SK-N-SH treated with all-trans-retinoic acid at 6 μM for 48 hours (cell line): Measurements from ENCODE around the gene COL6A5.

ENCODE experiments used
- ATAC-seq: fragments of 200-7000 bp; cut with Tn5 transposase; 3 replicates; pipeline ENCODE4 v1.9.1; 2020; ENCODE audit warnings: mild to moderate bottlenecking, moderate library complexity
- ARNTL ChIP-seq: fragments of 450-650 bp; formaldehyde crosslinking; IDR thresholded peaks from 2 replicates; pipeline ENCODE4 v1.5.0; 2020; ENCODE audit warnings: low read depth, mild to moderate bottlenecking, moderate library complexity, borderline replicate concordance
- BACH2 ChIP-seq: fragments of 250-450 bp; sonication (Bioruptor Pico); IDR thresholded peaks from 2 replicates; pipeline ENCODE4 v1.9.0; 2021; ENCODE audit warnings: mild to moderate bottlenecking, borderline replicate concordance
- CSDC2 ChIP-seq: fragments of 250-450 bp; sonication (Bioruptor Pico); IDR thresholded peaks from 2 replicates; pipeline ENCODE4 v1.5.0; 2020; ENCODE audit warnings: mild to moderate bottlenecking, moderate library complexity
- ESRRG ChIP-seq: fragments of 250-450 bp; sonication (Bioruptor Pico); IDR thresholded peaks from 2 replicates; pipeline ENCODE4 v1.6.1; 2021; ENCODE audit warnings: mild to moderate bottlenecking
- GLIS3 ChIP-seq: fragments of 250-450 bp; sonication (Bioruptor Pico); IDR thresholded peaks from 2 replicates; pipeline ENCODE4 v1.5.0; 2020; ENCODE audit warnings: mild to moderate bottlenecking, moderate library complexity
- OSR1 ChIP-seq: fragments of 250-450 bp; sonication (Bioruptor Pico); IDR thresholded peaks from 2 replicates; pipeline ENCODE4 v1.8.0; 2022; ENCODE audit warnings: moderate library complexity, mild to moderate bottlenecking, inconsistent platforms
- PPARA ChIP-seq: fragments of 250-450 bp; sonication (Bioruptor Pico); IDR thresholded peaks from 2 replicates; pipeline ENCODE4 v1.5.0; 2020; ENCODE audit warnings: mild to moderate bottlenecking, borderline replicate concordance
- RARB ChIP-seq: fragments of 250-450 bp; sonication (Bioruptor Pico); IDR thresholded peaks from 2 replicates; pipeline ENCODE4 v1.8.0; 2021; ENCODE audit warnings: mild to moderate bottlenecking, moderate library complexity
- SNAI2 ChIP-seq: fragments of 250-450 bp; sonication (Bioruptor Pico); IDR thresholded peaks from 2 replicates; pipeline ENCODE4 v1.5.0; 2020; ENCODE audit warnings: mild to moderate bottlenecking, moderate library complexity
- TCF4 ChIP-seq: fragments of 250-450 bp; sonication (Bioruptor Pico); IDR thresholded peaks from 2 replicates; pipeline ENCODE4 v1.8.0; 2021; ENCODE audit warnings: mild to moderate bottlenecking, moderate library complexity, borderline replicate concordance
- TOX ChIP-seq: fragments of 250-450 bp; sonication (Bioruptor Pico); IDR thresholded peaks from 2 replicates; pipeline ENCODE4 v1.8.0; 2021; ENCODE audit warnings: mild to moderate bottlenecking, moderate library complexity, borderline replicate concordance
- ZFP3 ChIP-seq: fragments of 250-450 bp; sonication (Bioruptor Pico); IDR thresholded peaks from 2 replicates; pipeline ENCODE4 v1.5.0; 2020; ENCODE audit warnings: mild to moderate bottlenecking, moderate library complexity
- ZFP30 ChIP-seq: fragments of 450-650 bp; formaldehyde crosslinking; IDR thresholded peaks from 2 replicates; pipeline ENCODE4 v1.5.0; 2022; ENCODE audit warnings: mild to moderate bottlenecking, moderate library complexity
- ZNF565 ChIP-seq: fragments of 450-650 bp; formaldehyde crosslinking; conservative IDR thresholded peaks from 2 replicates; pipeline ENCODE4 v1.5.0; 2020; ENCODE audit warnings: low read depth, mild to moderate bottlenecking, moderate library complexity
- ZNF70 ChIP-seq: fragments of 450-650 bp; formaldehyde crosslinking; IDR thresholded peaks from 2 replicates; pipeline ENCODE4 v1.5.0; 2020; ENCODE audit warnings: mild to moderate bottlenecking, moderate library complexity
- ZNF8 ChIP-seq: fragments of 450-650 bp; formaldehyde crosslinking; IDR thresholded peaks from 2 replicates; pipeline ENCODE4 v1.5.0; 2020; ENCODE audit warnings: mild to moderate bottlenecking, moderate library complexity
- TF ChIP-seq, protein P1 (sequence below): fragments of 250-450 bp; sonication (Bioruptor Pico); IDR thresholded peaks from 2 replicates; pipeline ENCODE4 v1.5.1; 2021; ENCODE audit warnings: mild to moderate bottlenecking, moderate library complexity
- TF ChIP-seq, protein P2 (sequence below): fragments of 250-450 bp; sonication (Bioruptor Pico); IDR thresholded peaks from 2 replicates; pipeline ENCODE4 v1.8.0; 2020; ENCODE audit warnings: mild to moderate bottlenecking, moderate library complexity, borderline replicate concordance
- TF ChIP-seq, protein P3 (sequence below): fragments of 250-450 bp; sonication (Bioruptor Pico); IDR thresholded peaks from 2 replicates; pipeline ENCODE4 v1.5.0; 2020; ENCODE audit warnings: mild to moderate bottlenecking, moderate library complexity
- TF ChIP-seq, protein P4 (sequence below): fragments of 250-450 bp; sonication (Bioruptor Pico); IDR thresholded peaks from 2 replicates; pipeline ENCODE4 v1.8.0; 2021; ENCODE audit warnings: low read depth, mild to moderate bottlenecking, moderate library complexity, borderline replicate concordance
- TF ChIP-seq, protein P5 (sequence below): fragments of 250-450 bp; sonication (Bioruptor Pico); IDR thresholded peaks from 2 replicates; pipeline ENCODE4 v1.5.1; 2020; ENCODE audit warnings: low read depth, mild to moderate bottlenecking, moderate library complexity

COL6A5 gene

DNA sequence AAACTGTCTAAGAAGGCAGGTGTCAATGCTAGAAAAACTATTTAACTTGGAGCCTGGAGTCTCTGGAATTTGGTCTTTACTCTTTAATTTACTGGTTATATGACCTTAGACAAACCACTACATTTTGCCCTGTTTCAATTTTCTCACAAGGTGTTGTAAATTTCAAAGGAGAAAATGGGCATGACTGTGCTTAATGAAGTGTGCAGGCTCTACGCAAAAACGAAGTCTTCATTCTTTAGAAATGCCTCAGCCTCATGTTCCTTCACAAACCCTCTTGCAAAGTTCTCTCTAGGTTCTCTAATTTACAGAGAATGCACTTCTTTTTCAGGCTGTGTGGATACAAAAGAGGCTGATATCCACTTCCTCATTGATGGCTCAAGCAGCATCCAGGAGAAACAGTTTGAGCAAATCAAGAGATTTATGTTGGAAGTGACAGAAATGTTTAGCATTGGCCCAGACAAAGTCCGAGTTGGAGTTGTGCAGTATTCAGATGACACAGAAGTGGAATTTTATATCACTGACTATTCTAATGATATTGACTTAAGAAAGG lies 39.1 kb downstream of the COL6A5 start:
- ATAC-seq, result no peak
- TF ChIP-seq SNAI2 (CRISPR knock-in tag) (no peak), ZNF8 (CRISPR knock-in tag) (no peak), ZNF565 (CRISPR knock-in tag) (no peak), TCF4 (no peak), ZFP3 (CRISPR knock-in tag) (no peak), OSR1 (CRISPR knock-in tag) (no peak), TOX (no peak), RARB (no peak), ZNF70 (no peak), CSDC2 (no peak), BACH2 (no peak), ESRRG (CRISPR knock-in tag) (no peak), ARNTL (CRISPR knock-in tag) (no peak), GLIS3 (CRISPR knock-in tag) (no peak)
- TF ChIP-seq, protein P1, sequence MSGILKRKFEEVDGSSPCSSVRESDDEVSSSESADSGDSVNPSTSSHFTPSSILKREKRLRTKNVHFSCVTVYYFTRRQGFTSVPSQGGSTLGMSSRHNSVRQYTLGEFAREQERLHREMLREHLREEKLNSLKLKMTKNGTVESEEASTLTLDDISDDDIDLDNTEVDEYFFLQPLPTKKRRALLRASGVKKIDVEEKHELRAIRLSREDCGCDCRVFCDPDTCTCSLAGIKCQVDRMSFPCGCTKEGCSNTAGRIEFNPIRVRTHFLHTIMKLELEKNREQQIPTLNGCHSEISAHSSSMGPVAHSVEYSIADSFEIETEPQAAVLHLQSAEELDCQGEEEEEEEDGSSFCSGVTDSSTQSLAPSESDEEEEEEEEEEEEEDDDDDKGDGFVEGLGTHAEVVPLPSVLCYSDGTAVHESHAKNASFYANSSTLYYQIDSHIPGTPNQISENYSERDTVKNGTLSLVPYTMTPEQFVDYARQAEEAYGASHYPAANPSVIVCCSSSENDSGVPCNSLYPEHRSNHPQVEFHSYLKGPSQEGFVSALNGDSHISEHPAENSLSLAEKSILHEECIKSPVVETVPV (CRISPR knock-in tag), result no peak
- TF ChIP-seq, protein P2, sequence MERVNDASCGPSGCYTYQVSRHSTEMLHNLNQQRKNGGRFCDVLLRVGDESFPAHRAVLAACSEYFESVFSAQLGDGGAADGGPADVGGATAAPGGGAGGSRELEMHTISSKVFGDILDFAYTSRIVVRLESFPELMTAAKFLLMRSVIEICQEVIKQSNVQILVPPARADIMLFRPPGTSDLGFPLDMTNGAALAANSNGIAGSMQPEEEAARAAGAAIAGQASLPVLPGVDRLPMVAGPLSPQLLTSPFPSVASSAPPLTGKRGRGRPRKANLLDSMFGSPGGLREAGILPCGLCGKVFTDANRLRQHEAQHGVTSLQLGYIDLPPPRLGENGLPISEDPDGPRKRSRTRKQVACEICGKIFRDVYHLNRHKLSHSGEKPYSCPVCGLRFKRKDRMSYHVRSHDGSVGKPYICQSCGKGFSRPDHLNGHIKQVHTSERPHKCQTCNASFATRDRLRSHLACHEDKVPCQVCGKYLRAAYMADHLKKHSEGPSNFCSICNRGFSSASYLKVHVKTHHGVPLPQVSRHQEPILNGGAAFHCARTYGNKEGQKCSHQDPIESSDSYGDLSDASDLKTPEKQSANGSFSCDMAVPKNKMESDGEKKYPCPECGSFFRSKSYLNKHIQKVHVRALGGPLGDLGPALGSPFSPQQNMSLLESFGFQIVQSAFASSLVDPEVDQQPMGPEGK, result no peak
- TF ChIP-seq, protein P3, sequence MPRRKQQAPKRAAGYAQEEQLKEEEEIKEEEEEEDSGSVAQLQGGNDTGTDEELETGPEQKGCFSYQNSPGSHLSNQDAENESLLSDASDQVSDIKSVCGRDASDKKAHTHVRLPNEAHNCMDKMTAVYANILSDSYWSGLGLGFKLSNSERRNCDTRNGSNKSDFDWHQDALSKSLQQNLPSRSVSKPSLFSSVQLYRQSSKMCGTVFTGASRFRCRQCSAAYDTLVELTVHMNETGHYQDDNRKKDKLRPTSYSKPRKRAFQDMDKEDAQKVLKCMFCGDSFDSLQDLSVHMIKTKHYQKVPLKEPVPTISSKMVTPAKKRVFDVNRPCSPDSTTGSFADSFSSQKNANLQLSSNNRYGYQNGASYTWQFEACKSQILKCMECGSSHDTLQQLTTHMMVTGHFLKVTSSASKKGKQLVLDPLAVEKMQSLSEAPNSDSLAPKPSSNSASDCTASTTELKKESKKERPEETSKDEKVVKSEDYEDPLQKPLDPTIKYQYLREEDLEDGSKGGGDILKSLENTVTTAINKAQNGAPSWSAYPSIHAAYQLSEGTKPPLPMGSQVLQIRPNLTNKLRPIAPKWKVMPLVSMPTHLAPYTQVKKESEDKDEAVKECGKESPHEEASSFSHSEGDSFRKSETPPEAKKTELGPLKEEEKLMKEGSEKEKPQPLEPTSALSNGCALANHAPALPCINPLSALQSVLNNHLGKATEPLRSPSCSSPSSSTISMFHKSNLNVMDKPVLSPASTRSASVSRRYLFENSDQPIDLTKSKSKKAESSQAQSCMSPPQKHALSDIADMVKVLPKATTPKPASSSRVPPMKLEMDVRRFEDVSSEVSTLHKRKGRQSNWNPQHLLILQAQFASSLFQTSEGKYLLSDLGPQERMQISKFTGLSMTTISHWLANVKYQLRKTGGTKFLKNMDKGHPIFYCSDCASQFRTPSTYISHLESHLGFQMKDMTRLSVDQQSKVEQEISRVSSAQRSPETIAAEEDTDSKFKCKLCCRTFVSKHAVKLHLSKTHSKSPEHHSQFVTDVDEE, result no peak
- TF ChIP-seq, protein P4, sequence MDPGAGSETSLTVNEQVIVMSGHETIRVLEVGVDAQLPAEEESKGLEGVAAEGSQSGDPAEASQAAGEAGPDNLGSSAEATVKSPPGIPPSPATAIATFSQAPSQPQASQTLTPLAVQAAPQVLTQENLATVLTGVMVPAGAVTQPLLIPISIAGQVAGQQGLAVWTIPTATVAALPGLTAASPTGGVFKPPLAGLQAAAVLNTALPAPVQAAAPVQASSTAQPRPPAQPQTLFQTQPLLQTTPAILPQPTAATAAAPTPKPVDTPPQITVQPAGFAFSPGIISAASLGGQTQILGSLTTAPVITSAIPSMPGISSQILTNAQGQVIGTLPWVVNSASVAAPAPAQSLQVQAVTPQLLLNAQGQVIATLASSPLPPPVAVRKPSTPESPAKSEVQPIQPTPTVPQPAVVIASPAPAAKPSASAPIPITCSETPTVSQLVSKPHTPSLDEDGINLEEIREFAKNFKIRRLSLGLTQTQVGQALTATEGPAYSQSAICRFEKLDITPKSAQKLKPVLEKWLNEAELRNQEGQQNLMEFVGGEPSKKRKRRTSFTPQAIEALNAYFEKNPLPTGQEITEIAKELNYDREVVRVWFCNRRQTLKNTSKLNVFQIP (CRISPR knock-in tag), result no peak
- TF ChIP-seq, protein P5, sequence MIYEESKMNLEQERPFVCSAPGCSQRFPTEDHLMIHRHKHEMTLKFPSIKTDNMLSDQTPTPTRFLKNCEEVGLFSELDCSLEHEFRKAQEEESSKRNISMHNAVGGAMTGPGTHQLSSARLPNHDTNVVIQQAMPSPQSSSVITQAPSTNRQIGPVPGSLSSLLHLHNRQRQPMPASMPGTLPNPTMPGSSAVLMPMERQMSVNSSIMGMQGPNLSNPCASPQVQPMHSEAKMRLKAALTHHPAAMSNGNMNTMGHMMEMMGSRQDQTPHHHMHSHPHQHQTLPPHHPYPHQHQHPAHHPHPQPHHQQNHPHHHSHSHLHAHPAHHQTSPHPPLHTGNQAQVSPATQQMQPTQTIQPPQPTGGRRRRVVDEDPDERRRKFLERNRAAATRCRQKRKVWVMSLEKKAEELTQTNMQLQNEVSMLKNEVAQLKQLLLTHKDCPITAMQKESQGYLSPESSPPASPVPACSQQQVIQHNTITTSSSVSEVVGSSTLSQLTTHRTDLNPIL (CRISPR knock-in tag), result no peak

DNA sequence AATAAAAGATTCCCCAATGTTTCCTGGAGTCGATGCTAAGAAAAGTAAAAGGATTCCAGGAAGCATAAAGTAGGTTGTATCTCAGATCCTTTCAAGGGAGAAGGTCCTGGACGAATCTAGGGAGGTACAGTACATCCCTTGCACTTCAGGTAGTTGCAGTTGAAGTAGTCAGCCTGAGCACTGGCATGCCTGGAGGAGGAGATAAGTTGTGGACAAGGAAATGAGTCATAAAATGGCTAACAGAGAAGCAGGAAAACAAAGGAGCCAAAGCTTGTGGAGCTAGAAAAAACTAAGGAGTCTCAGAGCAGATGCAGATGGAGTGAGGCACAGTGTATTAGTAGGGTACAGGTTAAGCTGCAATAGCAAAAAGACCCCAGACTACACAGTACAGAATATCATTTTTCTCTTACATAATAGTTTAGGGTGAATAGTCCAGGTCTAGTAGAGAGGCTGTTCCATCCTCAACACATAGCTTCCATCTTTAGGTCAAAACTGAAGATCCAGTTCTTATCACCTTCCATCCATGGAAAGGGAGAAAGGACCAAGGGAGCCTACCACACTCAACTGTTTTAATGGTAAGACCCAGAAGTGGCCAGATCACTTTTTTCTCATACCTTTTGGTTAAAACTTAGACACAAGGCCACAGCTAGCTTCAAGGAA lies 41.3 kb downstream of the COL6A5 start:
- TF ChIP-seq ESRRG (CRISPR knock-in tag) (no peak), GLIS3 (CRISPR knock-in tag) (no peak), PPARA (no peak), ZNF8 (CRISPR knock-in tag) (no peak), OSR1 (CRISPR knock-in tag) (no peak), CSDC2 (no peak), RARB (no peak), TCF4 (no peak), ZNF70 (no peak), TOX (no peak), ZFP30 (CRISPR knock-in tag) (no peak)
- TF ChIP-seq, protein P1 (CRISPR knock-in tag), result no peak
- TF ChIP-seq, protein P3, result no peak
- ATAC-seq, result no peak
